GM12878 (cell line): ENCODE data around the gene UNC5B. TPM values are rescaled to one million over a fixed set of nuclear protein-coding genes. Genes with fewer than 3 reads are reported as not detected.

Experiments used
- polyA plus RNA-seq, 11 experiments: library from polyadenylated mRNA; depleted of rRNA in 4 of 11; unstranded in 6 of 11; stranded (reverse) in 5 of 11; fragments of >200 nt; fragmentation: Nextera tagmentation in 4 of 11; fragmentation: Illumina TruSeq in 1 of 11; extraction: Ambion mirVana in 4 of 11; extraction: Trizol in 1 of 11; gene quantifications; 1 replicate in 1 of 11; 2 replicates in 10 of 11; pipeline versions ENCODE4 v1.2.1 to v1.2.3, GENCODE V29; 2011 to 2016; ENCODE audit warnings: inconsistent platforms in 2 of 11, missing spikeins in 2 of 11, low read depth in 1 of 11
- total RNA-seq, 4 experiments: library from RNA; depleted of rRNA in 3 of 4; stranded (reverse); fragments of >200 nt in 3 of 4; fragmentation: Illumina TruSeq in 1 of 4; extraction: Trizol in 1 of 4; gene quantifications; 2 replicates each; pipeline versions ENCODE4 v1.2.1 to v1.2.3, GENCODE V29; 2013 to 2021

Gene UNC5B
- total and polyA plus RNA-seq, 10 of the 15 experiments (the other 5 are each of a cell fraction or from before 2014, with no cell fraction given): 0.03 to 0.08 TPM; not detected in 8

Other genes with a start within 250 kb of the UNC5B start
- 1.5 and 1.8 TPM in 2 replicates for gene SLC29A3, start 106.7 kb downstream of the UNC5B start, total RNA-seq (2014; rRNA removed)
- 1.5 and 1.6 TPM in 2 replicates for gene SLC29A3, start 106.7 kb downstream of the UNC5B start, total RNA-seq (2014; rRNA removed; fragmentation: Illumina TruSeq; extraction: Trizol)
- 3.2 and 3.6 TPM in 2 replicates for gene SLC29A3, start 106.7 kb downstream of the UNC5B start, total RNA-seq (2021)
- 1.5 and 2.8 TPM in 2 replicates for gene SLC29A3, start 106.7 kb downstream of the UNC5B start, polyA plus RNA-seq (2011; rRNA removed)
- gene SLC29A3, start 106.7 kb downstream of the UNC5B start, polyA plus RNA-seq (2014; fragmentation: Illumina TruSeq; extraction: Trizol): 3.1 and 3.2 TPM in 2 replicates
- gene SLC29A3, start 106.7 kb downstream of the UNC5B start, polyA plus RNA-seq (2014; fragmentation: Nextera tagmentation; extraction: Ambion mirVana): 1 to 10 TPM; 2.1 to 2.5 TPM
- gene SLC29A3, start 106.7 kb downstream of the UNC5B start, polyA plus RNA-seq (2014; rRNA removed): 1.8 and 2.0 TPM in 2 replicates
- 1 to 10 TPM; 3.1 to 4.0 TPM for gene SLC29A3, start 106.7 kb downstream of the UNC5B start, polyA plus RNA-seq (2016; fragmentation: Nextera tagmentation; extraction: Ambion mirVana)
- gene CDH23, start 184.3 kb downstream of the UNC5B start, total RNA-seq (2014; rRNA removed): 0.22 and 0.40 TPM in 2 replicates
- gene CDH23, start 184.3 kb downstream of the UNC5B start, total RNA-seq (2014; rRNA removed; fragmentation: Illumina TruSeq; extraction: Trizol): 0.14 and 0.22 TPM in 2 replicates
- gene CDH23, start 184.3 kb downstream of the UNC5B start, total RNA-seq (2021): 0.16 and 0.26 TPM in 2 replicates
- 0.04 and 0.12 TPM in 2 replicates for gene CDH23, start 184.3 kb downstream of the UNC5B start, polyA plus RNA-seq (2011; rRNA removed)
- gene CDH23, start 184.3 kb downstream of the UNC5B start, polyA plus RNA-seq (2014; fragmentation: Illumina TruSeq; extraction: Trizol): 0.03 and 0.13 TPM in 2 replicates
- under 1 TPM in 1 of 2 experiments, not detected in 1; 0.09 TPM for gene CDH23, start 184.3 kb downstream of the UNC5B start, polyA plus RNA-seq (2014; fragmentation: Nextera tagmentation; extraction: Ambion mirVana)
- gene CDH23, start 184.3 kb downstream of the UNC5B start, polyA plus RNA-seq (2014; rRNA removed): 0.15 and 0.34 TPM in 2 replicates
- gene CDH23, start 184.3 kb downstream of the UNC5B start, polyA plus RNA-seq (2016; fragmentation: Nextera tagmentation; extraction: Ambion mirVana): under 1 TPM; 0.12 to 0.15 TPM